ENCODE measurements around the gene TMEM255B.

The TMEM255B gene

GRCh38 chr13:113736258-113736731 lies 22.7 kb upstream of the TMEM255B start:
- ATAC-seq = no peak
- TF ChIP-seq TOX (CRISPR knock-in tag; IDR thresholded peaks at IDR 0.05; ENCODE audit: borderline replicate concordance) (no peak), ZFP30 (CRISPR knock-in tag; IDR thresholded peaks at IDR 0.05) (no peak), ZNF565 (CRISPR knock-in tag; conservative IDR thresholded peaks at IDR 0.05; ENCODE audit: low read depth) (no peak), ISL1 (CRISPR knock-in tag; IDR thresholded peaks at IDR 0.05) (no peak), ZC3H10 (CRISPR knock-in tag; IDR thresholded peaks at IDR 0.05) (no peak), PPARA (CRISPR knock-in tag; IDR thresholded peaks at IDR 0.05; ENCODE audit: borderline replicate concordance) (no peak), ARNTL (CRISPR knock-in tag; IDR thresholded peaks at IDR 0.05; ENCODE audit: borderline replicate concordance, low read depth) (no peak), CREB5 (CRISPR knock-in tag; IDR thresholded peaks at IDR 0.05; ENCODE audit: low read depth) (no peak), TSHZ2 (CRISPR knock-in tag; IDR thresholded peaks at IDR 0.05) (no peak), ZNF70 (CRISPR knock-in tag; IDR thresholded peaks at IDR 0.05) (no peak), POU6F1 (CRISPR knock-in tag; IDR thresholded peaks at IDR 0.05; ENCODE audit: borderline replicate concordance, low read depth) (no peak), TCF4 (CRISPR knock-in tag; IDR thresholded peaks at IDR 0.05; ENCODE audit: borderline replicate concordance) (no peak), ESRRG (CRISPR knock-in tag; IDR thresholded peaks at IDR 0.05) (no peak), GLIS3 (CRISPR knock-in tag; IDR thresholded peaks at IDR 0.05) (no peak), ZFP3 (CRISPR knock-in tag; IDR thresholded peaks at IDR 0.05) (no peak), BACH2 (CRISPR knock-in tag; IDR thresholded peaks at IDR 0.05; ENCODE audit: borderline replicate concordance) (no peak), ZNF8 (CRISPR knock-in tag; IDR thresholded peaks at IDR 0.05) (no peak)

- TF ChIP-seq ISL1 (CRISPR knock-in tag; IDR thresholded peaks at IDR 0.05) (no peak), BACH2 (CRISPR knock-in tag; IDR thresholded peaks at IDR 0.05; ENCODE audit: borderline replicate concordance) (no peak), ARNTL (CRISPR knock-in tag; IDR thresholded peaks at IDR 0.05; ENCODE audit: borderline replicate concordance, low read depth) (no peak), ZFP30 (CRISPR knock-in tag; IDR thresholded peaks at IDR 0.05) (no peak), CSDC2 (CRISPR knock-in tag; IDR thresholded peaks at IDR 0.05) (no peak), TCF4 (CRISPR knock-in tag; IDR thresholded peaks at IDR 0.05; ENCODE audit: borderline replicate concordance) (no peak), TSHZ2 (CRISPR knock-in tag; IDR thresholded peaks at IDR 0.05) (no peak)
- no peak for ATAC-seq
Measured at GRCh38 chr13:113737803-113738202, 21.2 kb upstream of the TMEM255B start.

- ATAC-seq = no peak
- no peak for TF ChIP-seq CSRNP3 (CRISPR knock-in tag; IDR thresholded peaks at IDR 0.05)
- TF ChIP-seq ZC3H10 (CRISPR knock-in tag; IDR thresholded peaks at IDR 0.05) = no peak
- TF ChIP-seq RARB (CRISPR knock-in tag; IDR thresholded peaks at IDR 0.05) = no peak
- no peak for TF ChIP-seq TOX (CRISPR knock-in tag; IDR thresholded peaks at IDR 0.05; ENCODE audit: borderline replicate concordance)
- no peak for TF ChIP-seq ZNF565 (CRISPR knock-in tag; conservative IDR thresholded peaks at IDR 0.05; ENCODE audit: low read depth)
- TF ChIP-seq CREB5 (CRISPR knock-in tag; IDR thresholded peaks at IDR 0.05; ENCODE audit: low read depth) = no peak
- TF ChIP-seq OSR1 (CRISPR knock-in tag; IDR thresholded peaks at IDR 0.05) = no peak
Measured at GRCh38 chr13:113739527-113740285, 19.3 kb upstream of the TMEM255B start.
